GM21529 (cell line): ENCODE measurements around the gene ATM.
"Not testable (repeated sequence)": the region's sequence is repeated elsewhere in the genome, so short reads cannot be mapped to it uniquely, and the experiment has no call there.

ENCODE experiments used
- ATAC-seq: cut with Tn5 transposase; IDR thresholded peaks from one replicate; pipeline ENCODE4 v1.9.1; 2021; ENCODE audit not compliant: unreplicated experiment

Gene ATM

DNA sequence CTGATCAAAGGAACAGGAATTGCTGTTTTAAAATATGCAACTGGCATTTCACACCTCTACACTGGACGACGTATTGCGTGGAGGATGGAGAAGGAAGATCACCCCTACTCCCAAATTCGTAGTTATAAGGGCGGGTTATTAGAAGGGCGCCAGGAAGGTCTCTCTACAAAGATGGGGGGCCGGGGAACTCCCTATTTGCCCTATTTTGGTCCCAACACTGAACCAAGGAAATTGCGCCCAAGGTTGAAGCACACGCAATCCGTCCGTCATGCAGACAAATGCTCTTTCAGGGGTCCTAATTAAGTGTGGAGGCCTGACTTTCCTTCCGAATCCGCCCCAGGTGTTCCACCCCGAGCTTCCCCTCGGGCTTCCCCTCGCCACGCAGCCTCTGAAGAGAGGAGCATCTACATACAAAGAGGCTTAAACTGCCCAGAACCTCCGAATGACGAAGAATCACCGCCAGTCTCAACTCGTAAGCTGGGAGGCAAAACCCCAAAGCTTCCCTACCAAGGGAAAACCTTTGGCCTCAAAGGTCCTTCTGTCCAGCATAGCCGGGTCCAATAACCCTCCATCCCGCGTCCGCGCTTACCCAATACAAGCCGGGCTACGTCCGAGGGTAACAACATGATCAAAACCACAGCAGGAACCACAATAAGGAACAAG, 825 bp upstream of the ATM start:
- ATAC-seq, result peak; percentile 0

DNA sequence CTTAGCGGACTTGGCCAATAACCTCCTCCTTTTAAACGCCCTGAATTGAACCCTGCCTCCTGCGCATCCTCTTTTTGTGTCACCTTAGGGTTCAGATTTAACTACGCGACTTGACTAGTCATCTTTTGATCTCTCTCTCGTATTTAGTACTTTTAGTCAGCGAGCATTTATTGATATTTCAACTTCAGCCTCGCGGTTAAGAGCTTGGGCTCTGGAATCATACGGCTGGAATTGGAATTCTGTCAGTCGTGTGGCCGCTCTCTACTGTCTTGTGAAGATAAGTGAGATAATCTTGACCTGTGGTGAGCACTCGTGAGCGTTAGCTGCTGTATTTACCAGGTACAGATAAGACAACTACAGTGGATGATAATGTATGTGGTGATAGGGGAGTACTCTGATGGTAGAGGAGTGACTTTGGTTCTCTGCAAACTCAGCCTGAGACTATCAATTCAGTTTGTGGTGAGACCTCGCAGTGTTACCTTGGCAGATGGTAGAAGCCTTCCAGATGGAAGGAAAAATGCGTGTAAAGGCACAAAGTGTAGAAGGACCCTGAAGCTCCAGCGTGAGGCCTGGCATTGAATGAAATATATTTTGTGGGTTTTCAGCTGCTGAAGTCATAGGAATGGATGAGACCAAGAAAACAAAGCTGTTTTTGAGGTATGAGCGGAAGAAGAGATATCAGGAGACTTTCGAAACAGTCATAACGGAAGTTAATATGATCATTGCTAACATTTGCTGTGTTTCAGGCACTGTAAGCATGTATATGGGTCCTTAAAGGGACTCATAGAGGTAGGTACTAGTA, 682 bp downstream of the ATM start:
- ATAC-seq, result peak; percentile 38

DNA sequence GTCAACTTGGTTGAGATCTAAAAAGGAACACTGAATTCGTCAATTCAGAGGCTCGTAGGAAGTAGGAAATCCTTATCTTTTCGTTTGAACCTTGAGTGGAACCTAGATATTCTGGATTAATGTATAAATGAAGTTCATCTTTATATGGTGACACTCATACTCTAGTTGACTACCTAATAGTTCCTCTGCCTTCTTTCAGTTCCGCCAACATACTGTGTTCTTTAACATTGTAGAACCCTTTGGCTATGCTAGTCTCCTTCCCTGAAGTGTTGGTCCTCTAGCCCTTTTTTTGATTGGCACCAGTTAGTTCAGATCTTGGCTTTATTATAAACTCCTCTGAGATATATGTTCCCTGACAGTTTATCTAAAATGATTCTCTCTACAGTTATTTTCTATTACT, 1.5 kb downstream of the ATM start:
- no peak for ATAC-seq

DNA sequence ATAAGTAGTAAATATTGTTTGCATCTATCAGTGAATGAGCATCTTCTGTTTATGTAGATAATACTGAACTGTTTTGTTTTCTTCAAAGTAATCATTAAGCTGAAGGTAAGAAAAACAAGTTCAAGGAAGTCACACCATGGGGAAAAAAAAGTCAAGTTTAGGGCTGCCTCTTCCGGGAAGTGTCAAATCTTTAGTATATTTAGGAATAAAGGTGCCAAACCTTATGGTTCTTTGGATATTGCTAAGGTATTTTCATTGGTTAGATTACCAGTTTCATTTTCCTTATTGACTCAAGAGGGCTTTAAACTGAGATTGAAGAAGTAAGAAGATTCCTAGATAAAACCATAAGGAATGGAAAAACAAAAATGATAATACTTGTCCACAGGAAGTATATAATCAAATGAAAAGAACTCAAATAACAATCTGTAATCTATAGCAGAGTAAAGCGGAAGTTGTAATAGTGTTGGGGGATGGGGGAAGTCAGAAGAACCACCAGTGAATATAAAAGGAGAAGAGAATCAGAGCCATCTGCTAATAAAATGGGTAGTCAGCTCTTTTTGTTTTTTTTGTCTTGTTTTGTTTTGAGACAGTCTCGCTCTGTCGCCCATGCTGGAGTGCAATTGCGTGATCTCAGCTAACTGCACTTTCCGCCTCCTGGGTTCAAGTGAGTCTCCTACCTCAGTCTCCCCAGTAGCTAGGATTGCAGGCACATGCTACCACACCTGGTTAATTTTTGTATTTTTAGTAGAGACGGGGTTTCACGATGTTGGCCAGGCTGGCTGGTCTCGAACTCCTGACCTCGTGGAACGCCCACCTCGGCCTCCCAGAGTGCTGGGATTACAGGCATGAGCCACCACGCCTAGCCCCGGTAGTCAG, 2.3 kb downstream of the ATM start:
- no peak for ATAC-seq

DNA sequence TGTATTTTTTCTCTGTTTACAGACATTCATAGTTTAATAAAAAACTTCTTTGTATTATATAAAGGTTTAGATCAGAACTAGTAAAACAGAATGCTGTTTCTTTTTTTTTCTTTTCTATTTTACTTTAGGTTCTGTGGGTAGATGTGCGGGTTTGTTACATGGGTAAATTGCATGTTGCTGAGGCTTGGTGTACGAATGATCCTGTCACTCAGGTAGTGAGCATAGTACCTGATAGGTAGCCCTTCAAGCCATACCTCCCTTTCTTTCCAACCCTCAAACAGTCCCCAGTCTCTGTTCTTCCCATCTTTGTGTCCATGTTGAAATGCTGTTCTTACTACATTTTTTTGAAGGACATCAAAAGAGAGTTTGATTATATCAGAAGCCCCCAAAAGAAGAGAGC, 3.2 kb downstream of the ATM start:
- ATAC-seq, result no peak

DNA sequence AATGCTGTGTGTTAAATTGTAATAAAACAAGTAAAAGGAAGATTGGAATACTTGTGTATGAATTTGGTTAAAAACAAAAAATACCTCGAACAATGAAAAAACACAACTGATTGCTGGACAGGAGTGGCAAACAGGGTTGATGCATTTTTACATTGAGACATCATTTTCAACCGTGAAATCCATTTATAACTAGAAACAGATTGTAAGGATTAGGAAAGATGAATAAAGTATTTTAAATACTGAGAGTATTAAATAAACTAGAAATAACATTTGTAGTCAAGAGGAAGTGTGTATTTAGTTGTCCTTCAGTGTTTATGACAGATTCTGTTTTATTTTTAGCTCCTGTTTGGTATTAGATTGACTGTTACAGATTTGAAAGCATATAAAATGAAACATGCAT, 5.4 kb downstream of the ATM start:
- no peak for ATAC-seq

DNA sequence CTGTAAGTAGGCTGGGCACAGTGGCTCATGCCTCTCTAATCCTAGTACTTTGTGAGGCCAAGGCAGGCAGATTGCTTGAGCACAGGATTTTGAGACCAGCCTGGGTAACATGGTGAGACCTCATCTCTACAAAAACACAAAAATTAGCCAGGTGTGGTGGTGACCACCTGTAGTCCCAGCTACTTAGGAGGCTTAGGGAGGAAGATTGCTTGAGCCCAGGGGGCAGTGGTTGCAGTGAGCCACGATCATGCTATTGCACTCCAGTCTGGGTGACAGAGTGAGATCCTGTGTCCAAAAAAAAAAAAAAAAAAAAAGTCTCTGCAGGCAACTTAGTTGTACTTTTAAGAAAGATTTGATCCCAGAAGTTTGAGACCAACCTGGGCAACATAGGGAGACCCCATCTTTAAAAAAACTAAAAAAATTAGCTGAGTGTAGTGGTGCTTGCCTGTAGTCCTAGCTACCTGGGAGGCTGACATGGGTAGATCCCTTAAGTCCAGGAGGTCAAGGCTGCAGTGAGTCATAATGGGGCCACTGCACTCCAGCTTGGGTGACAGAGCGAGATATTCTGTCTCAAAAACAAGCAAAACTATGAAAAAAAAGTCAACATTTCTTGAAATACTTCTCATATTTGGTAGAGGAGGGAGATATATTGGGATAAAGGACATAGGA, 10.5 kb downstream of the ATM start:
- no peak for ATAC-seq

DNA sequence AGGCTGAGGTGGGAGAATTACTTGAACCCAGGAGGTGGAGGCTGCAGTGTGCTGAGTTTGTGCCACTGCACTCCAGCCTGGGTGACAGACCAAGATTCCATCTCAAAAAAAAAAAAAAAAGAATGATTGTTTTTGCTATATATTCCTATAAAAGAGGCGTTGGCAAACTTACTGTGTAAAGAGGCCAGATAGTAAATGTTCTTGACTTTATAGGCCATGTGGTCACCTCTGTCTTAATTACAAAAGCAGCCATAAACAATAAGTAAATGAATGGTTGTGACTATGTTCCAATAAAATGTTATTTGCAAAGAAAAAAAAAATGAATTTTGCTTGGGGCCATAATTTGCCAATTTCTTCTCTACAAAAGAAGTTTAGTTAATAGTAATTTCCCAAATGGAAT, 12.3 kb downstream of the ATM start:
- no peak for ATAC-seq

DNA sequence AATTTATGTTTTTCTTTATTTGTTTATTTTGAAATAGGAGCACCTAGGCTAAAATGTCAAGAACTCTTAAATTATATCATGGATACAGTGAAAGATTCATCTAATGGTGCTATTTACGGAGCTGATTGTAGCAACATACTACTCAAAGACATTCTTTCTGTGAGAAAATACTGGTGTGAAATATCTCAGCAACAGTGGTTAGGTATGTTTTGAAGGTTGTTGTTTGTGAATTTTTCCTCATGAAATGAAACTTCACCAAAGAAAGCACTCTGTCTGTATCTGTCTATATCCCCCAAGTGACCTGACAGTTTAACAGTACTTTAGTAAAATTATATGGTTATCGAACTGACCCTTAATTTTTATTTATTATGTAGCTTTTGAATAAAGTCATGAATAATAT, 12.8 kb downstream of the ATM start:
- ATAC-seq, result no peak

DNA sequence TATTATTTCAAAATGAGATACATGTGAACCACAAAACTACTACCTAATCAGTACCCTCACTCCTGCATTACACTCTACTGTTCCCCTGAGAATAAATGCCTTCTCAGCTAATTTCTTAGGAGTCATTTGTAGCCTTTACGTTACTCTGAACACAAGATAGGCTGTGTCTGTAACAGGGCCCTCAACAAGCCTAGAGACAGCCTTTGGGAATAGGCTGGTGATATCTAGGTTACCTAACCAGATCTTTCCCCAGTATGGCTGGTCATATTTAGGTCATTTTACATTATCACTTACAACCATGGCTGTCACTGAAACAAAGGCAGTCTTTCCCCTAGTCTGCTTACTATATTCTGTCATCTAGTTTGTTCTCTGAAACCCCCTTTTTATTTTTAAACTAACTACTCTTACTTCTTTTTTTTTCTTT, 14.2 kb downstream of the ATM start:
- ATAC-seq, result peak; percentile 47

DNA sequence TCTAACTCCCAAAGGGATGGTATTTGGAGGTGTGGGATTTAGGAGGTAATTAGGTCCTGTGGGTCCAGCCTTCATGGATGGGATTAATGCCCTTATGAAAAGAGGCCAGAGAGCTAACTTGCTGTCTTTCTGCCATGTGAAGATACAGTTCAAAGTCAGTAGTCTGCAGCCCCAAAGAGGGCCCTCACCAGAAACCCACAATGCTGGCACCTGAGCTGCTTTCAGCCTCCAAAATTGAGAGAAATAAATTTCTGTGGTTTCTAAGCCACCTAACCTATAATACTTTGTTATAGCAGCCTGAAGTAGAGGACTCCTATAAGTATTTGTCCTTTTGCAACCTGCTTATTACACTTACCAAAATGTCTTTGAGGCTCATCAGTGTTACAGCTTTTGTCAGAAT, 16.2 kb downstream of the ATM start:
- no peak for ATAC-seq

DNA sequence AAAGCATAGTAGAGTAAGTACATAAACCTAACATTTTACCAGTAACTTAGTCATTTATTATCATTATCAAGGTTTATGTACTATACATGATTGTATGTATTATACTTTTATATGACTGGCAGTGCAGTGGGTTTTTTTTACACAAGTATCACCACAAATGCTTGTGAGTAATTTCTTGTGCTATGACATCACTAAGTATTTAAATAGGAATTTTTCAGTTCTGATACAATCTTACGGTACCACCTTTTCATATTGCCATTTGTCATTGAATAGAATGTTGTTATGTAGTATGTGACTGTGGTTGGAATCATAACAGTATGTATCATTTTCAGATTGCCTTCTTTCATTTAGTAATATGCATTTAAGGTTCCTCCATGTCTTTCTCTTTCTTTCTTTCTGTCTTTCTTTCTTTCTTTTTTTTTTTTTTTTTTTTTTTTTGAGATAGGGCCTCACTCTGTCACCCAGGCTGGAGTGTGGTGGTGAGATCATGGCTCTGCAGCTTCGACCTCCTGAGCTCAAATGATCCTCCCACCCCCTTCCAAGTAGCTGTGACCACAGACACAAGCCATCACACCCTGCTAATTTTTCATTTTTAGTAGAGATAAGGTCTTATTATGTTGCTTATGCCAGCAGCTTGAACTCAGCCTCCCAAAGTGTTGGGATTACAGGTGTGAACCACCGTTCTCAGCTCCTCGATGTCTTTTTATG, 18.6 kb downstream of the ATM start:
- ATAC-seq, result no peak

DNA sequence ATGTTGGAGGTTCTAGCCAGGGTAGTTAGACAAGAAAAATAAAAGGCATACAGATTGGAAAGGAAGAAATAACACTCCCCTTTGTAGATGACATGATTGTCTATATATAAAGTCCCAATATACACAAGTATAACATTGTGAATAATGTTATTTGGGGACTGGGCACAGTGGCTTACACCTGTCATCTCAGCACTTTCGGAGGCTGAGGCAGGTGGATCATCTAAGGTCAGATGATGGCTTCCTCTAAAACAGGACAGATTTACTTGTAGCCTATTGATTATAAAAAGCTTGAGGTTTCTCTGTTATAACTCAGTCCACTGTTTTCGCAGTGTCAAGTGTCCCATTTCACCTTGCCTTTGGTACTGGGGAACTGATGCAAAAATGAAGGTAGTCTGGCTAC, 19.6 kb downstream of the ATM start:
- ATAC-seq, result no peak

DNA sequence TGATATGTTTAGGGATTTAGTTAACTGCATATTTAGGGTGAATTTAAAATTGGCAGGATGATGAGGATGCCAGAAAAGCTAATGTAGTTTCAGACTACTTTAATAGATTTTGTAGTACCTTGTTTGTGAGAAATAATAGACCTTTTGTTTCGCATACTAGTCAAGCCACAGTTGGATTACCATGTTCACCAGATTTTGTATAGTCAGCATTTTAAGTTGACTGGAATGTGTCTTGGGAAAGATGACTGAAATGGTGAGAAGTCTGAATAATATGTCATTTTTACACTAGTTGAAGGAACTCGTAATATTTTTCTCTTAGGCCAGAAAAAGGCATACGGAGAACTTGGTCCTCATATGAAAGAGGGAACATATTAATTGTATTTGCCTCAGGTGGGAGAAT, 23.4 kb downstream of the ATM start:
- ATAC-seq, result no peak

DNA sequence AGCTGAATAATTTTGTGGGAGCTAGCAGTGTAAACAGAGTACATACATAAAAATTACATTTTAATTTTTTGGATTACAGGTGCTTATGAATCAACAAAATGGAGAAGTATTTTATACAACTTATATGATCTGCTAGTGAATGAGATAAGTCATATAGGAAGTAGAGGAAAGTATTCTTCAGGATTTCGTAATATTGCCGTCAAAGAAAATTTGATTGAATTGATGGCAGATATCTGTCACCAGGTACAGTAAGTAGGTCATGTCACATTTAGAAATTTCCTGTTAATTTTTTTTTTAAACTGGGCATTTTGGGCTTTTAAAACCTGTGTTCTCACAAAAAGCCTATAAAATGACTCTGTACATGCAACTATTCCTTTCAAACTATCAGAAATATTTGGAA, 24.0 kb downstream of the ATM start:
- ATAC-seq, result no peak

DNA sequence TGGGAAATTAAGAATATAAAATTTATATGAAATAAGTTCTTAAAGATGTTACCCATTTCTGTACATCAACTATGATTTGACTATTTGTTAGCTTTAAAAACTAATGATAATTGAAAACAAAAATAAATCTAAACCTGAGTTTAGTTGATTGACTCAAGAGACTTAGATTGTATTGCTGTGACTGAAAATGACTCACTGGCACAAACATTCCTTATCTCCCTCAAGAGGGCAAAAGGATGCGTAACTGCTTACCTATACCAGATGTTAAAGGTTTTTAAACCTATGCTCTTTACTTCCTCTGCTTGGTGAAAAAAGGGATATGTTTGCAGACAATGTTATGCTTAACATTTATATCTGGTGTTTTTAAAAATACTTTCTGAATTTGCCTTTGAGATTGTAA, 30.3 kb downstream of the ATM start:
- ATAC-seq, result no peak

DNA sequence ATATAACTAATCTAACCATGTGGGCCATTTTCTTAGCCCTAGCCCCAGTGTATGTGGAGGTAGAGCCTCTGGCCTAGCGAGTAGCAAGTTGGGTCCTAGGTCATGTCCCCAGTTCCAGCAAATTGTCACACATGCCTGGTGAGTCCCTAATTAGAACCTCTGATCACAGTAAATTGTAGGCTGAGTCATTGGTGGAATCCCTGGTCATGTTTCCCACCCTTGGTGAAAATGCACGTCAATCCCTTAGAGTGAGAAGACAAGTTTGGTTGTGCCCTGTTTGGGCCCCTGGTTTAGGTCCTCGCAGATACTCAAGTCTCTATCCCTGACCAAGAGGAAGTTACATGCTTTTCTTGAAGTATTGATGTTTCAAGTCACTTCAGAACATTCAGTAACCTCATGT, 46.7 kb downstream of the ATM start:
- ATAC-seq, result no peak

DNA sequence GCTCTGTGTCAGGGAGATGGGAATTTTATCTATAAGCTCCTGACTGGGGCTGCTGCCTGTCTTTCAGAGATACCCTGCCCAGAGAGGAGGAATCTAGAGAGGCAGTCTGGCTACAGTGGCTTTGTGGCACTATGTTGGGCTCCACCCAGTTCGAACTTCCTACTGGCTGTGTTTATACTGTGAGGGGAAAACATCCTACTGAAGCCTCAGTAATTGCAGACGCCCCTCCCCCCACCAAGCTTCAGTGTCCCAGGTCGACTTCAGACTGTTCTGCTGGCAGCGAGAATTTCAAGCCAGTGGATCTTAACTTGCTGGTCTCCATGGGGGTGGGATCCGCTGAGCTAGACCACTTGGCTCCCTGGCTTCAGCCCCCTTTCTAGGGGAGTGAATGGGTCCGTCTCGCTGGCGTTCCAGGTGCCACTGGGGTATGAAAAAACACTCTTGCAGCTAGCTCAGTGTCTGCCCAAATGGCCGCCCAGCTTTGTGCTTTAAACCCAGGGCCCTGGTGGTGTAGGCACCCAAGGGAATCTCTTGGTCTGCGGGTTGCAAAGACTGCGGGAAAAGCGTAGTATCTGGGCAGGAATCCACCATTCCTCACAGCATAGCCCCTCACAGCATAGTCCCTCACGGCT, 54.2 kb downstream of the ATM start:
- ATAC-seq, result not testable (repeated sequence)

DNA sequence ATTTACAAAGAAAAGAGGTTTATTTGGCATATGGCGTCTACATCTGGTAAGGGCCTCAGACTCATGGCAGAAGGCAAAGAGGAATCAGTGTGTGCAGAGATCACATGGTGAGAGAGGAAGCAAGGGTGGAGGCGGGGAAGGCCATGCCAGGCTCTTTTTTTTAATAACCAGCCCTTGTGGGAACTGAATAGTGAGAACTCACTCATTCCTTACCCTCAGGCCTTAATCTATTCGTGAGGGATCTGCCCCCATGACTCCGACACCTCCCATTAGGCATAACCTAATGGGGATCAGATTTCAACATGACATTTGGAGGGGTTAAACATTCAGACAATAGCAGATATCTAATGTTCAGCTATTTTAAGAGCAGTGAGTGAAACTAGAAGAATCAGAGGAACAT, 55.7 kb downstream of the ATM start:
- ATAC-seq, result no peak

DNA sequence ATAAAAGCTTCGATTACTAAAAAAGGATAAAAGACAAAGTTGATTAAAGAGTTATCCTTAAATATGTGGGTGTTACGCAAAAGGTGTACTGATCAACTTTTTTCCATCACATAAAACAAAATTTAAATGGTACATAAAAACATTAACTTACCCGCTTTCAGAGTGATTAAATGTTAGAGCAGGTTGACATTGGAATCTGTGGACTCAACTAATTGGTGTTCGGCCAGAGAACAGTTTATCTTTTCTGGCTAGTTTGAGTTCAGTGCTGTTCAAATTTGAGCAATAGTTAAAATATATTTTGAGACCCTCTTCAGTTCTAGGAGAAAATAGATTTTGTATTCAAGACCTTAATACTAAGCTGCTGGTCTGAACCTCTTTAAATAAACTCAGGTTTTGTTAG, 56.1 kb downstream of the ATM start:
- no peak for ATAC-seq
